ENCODE results near the gene RNF126. TPM values are rescaled to one million over a fixed set of nuclear protein-coding genes. Genes with fewer than 3 reads are reported as not detected.

RNF126 gene
- polyA plus RNA-seq, 1 donor from 2014 or later, result 33.7 TPM

- Histone ChIP-seq H3K4me2 (ENCODE audit: low read length) (no peak overlapping the region), H3K9ac (ENCODE audit: low read length) (peak overlapping the region; percentile 82), H3F3A (ENCODE audit: insufficient read depth, low read length, poor library complexity, severe bottlenecking) (no peaks in the 10 kb centered on the region), H3K9me2 (ENCODE audit: insufficient read depth, low read length) (no peaks in the 10 kb centered on the region), H3K27ac (ENCODE audit: low read length) (no peak overlapping the region), H3K4me3 (ENCODE audit: low read length) (peak overlapping the region; percentile 91), H3K79me2 (replicated peaks; ENCODE audit: insufficient read depth, low read length) (peaks cover 47% of the 10 kb centered on the region), H3K9me3 (ENCODE audit: low read length) (no peaks in the 10 kb centered on the region), H3K27me3 (ENCODE audit: insufficient read depth, low read depth, low read length) (no peaks in the 10 kb centered on the region), H4K20me1 (ENCODE audit: insufficient read depth) (peaks cover 11% of the 10 kb centered on the region), H3K36me3 (ENCODE audit: insufficient read depth, low read length) (no peaks in the 10 kb centered on the region), H2AFZ (ENCODE audit: low read depth, low read length) (no peak overlapping the region)
- TF ChIP-seq CTCF (IDR thresholded peaks at IDR 0.05; ENCODE audit: poor library complexity, severe bottlenecking), result no peak
- no peak for TF ChIP-seq REST (IDR thresholded peaks at IDR 0.05; ENCODE audit: borderline replicate concordance)
- TF ChIP-seq MXI1 (conservative IDR thresholded peaks at IDR 0.05; ENCODE audit: poor library complexity, severe bottlenecking), result no peak
- TF ChIP-seq EZH2 (IDR thresholded peaks at IDR 0.05; ENCODE audit: borderline replicate concordance, insufficient read depth, low read length, poor library complexity, severe bottlenecking), result no peak
- TF ChIP-seq EP300 (conservative IDR thresholded peaks at IDR 0.05; ENCODE audit: poor library complexity, severe bottlenecking), result no peak
- TF ChIP-seq TAF1 (IDR thresholded peaks at IDR 0.05; ENCODE audit: low read depth), result no peak
- no peak for TF ChIP-seq RAD21 (conservative IDR thresholded peaks at IDR 0.05)
- TF ChIP-seq SMC3 (conservative IDR thresholded peaks at IDR 0.05; ENCODE audit: poor library complexity), result no peak
- no peak for TF ChIP-seq POLR2AphosphoS5 (IDR thresholded peaks at IDR 0.05)
These were observed 2.1 kb downstream of the RNF126 start for GRCh38 chr19:660793-661426.

- Histone ChIP-seq H3K79me2 (replicated peaks; ENCODE audit: insufficient read depth, low read length) (peaks cover 58% of the 10 kb centered on the region), H3K27ac (ENCODE audit: low read length) (no peak overlapping the region), H4K20me1 (ENCODE audit: insufficient read depth) (peaks cover 11% of the 10 kb centered on the region), H3K9ac (ENCODE audit: low read length) (no peak overlapping the region), H3K36me3 (ENCODE audit: insufficient read depth, low read length) (no peaks in the 10 kb centered on the region), H3K27me3 (ENCODE audit: insufficient read depth, low read depth, low read length) (no peaks in the 10 kb centered on the region), H3K4me3 (ENCODE audit: low read length) (no peak overlapping the region), H2AFZ (ENCODE audit: low read depth, low read length) (no peak overlapping the region), H3F3A (ENCODE audit: insufficient read depth, low read length, poor library complexity, severe bottlenecking) (no peaks in the 10 kb centered on the region), H3K9me2 (ENCODE audit: insufficient read depth, low read length) (no peaks in the 10 kb centered on the region), H3K9me3 (ENCODE audit: low read length) (no peaks in the 10 kb centered on the region), H3K4me2 (ENCODE audit: low read length) (no peak overlapping the region)
- no peak for TF ChIP-seq RAD21 (conservative IDR thresholded peaks at IDR 0.05)
- TF ChIP-seq POLR2AphosphoS5 (IDR thresholded peaks at IDR 0.05), result no peak
- TF ChIP-seq REST (IDR thresholded peaks at IDR 0.05; ENCODE audit: borderline replicate concordance), result no peak
- TF ChIP-seq MXI1 (conservative IDR thresholded peaks at IDR 0.05; ENCODE audit: poor library complexity, severe bottlenecking), result no peak
- no peak for TF ChIP-seq TAF1 (IDR thresholded peaks at IDR 0.05; ENCODE audit: low read depth)
- no peak for TF ChIP-seq CTCF (IDR thresholded peaks at IDR 0.05; ENCODE audit: poor library complexity, severe bottlenecking)
- no peak for TF ChIP-seq EP300 (conservative IDR thresholded peaks at IDR 0.05; ENCODE audit: poor library complexity, severe bottlenecking)
- TF ChIP-seq EZH2 (IDR thresholded peaks at IDR 0.05; ENCODE audit: borderline replicate concordance, insufficient read depth, low read length, poor library complexity, severe bottlenecking), result no peak
- TF ChIP-seq SMC3 (conservative IDR thresholded peaks at IDR 0.05; ENCODE audit: poor library complexity), result no peak
These were observed 3.8 kb downstream of the RNF126 start for GRCh38 chr19:658916-659839.

All from neural cell (in vitro differentiated cells).